NCI-H460 (cell line): ENCODE measurements around the gene HLA-DPB1. TPM values are rescaled to one million over a fixed set of nuclear protein-coding genes. Genes with fewer than 3 reads are reported as not detected.
"Not testable (repeated sequence)": the region's sequence is repeated elsewhere in the genome, so short reads cannot be mapped to it uniquely, and the experiment has no call there.

Source experiments
- DNase-seq: peaks from one replicate; pipeline ENCODE4 v3.0.0-alpha.2; 2016; ENCODE audit warnings: low read depth; ENCODE audit errors: extremely low read depth
- total RNA-seq: library from RNA; depleted of rRNA; stranded (reverse); fragments of >200 nt; shearing (Covaris generic); gene quantifications from 2 replicates; pipeline ENCODE4 v1.2.3, GENCODE V29; 2014

Gene HLA-DPB1
- total RNA-seq, 1 experiment from 2014 or later, result not detected

DNA sequence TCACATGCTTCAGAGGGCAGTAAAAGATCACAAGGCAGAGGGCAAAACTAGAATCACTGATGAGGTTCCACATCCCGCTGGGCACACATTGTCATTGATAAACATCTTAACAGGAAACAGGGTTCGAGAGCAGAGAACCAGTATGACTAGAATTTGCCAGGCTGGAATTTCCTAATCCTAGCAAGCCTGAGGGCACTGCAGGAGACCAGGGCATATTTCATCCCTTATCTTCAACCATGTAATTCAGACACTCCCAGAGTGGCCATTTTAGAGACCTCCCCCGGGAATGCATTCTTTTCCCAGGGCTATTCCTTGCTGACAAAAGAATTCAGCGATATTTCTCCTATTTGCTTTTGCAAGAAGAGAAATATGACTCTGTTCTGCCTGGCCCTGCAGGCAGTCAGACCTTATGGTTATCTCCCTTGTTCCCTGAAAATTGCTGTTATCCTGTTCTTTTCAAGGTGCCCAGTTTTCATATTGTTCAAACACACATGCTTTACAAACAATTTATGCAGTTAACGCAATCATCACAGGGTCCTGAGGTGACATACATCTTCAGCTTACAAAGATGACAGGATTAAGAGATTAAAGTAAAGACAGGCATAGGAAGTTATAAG lies 25.4 kb downstream of the HLA-DPB1 start:
- not testable (repeated sequence) for DNase-seq

DNA sequence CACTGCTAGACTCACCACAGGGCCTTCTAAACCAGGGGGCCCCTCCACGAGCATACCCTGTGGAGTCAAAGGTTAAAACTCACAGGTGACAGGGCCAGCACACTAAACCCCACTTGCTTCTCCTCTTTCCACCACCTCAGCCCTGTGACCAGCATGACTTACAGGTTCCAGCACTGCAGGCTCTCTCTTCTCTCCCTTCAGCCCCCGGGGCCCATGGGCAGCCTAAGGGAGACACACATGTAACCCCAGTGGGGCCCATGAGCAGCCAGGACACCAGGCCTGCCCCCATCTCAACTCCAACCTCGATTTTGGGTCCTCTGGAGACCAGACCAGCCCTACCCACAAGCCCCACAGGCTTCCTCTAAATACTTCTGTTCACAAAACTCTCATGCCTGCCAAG lies 28.0 kb downstream of the HLA-DPB1 start:
- no peak for DNase-seq

DNA sequence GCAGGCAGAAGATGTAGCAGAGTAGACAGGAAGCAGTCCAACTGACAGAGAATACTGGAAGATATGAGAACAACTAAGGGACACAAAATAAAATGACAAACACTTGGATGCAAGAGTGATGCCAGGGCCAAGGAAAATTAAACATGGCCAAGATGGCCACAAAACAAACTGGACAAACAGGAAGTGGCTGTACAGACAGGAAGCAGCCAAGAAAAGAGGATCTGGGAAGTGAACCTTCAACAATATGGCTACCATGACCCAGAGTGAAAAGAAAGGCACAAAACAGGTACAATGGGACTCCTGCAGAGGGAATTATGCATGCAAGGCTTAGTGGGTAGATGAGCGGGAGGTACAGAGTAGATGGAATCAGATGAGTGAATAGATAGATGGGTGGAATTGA lies 29.1 kb downstream of the HLA-DPB1 start:
- DNase-seq, result no peak

DNA sequence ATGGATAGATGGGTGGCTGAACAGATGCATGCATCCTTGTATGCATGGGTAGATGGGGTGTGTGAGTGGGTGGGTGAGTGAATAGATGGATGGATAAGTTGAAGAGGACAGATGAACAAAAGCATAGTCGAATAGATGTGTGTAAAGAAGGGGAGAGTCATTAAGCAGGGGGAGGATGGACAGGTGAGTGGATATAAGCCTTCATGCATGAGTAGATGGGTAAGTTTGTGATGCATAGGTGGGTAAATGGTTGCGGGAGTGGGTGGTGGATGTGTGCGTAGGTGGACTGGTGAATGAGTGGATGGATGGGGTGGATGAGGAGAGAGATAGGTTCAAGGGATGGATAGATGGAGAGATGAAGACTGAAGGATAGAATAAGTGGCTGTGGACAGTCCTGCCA lies 29.6 kb downstream of the HLA-DPB1 start:
- DNase-seq, result no peak

DNA sequence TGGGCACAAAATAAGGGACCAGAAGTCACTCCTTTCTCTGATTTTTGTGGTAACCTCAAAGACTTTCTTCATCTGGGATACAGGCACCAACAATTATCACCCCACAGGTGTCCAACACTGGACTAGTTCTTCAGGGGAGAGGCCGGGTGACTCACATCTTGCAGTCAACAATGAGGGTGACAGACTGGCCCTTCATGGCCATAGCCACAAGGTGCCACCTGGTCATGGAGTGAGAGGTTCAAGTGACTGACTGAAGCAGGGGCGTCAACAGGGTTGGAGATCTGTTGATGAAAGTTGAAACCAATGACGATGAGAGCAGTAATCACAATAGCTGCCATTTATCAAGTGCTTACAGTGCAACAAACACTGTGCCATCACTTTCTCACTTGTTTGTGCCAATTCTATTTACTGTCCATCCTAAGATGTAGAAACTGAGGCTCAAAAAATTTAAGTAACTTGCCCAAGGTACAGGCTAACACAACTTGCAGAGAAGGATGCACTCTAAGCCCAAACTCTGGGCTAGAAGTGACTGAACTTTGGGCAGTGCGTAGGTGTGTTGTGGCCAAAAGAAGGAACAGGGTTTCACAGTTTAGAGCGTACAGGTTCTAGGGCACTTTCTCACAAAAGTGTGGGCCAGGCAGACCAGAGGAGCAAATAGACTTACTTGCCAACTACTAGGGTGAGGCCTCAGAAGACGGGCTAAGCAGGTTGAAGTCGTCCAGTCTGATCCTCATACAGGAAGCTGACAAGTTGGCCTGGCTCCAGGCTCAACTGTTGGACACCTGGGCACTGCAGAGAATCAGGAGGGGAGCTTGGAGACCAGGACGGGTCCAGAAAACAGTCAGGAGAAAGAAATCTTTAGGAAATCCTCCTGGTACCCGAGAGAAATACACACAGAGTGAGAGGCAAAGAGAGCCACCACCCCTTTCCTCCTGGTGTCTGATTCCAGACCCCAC lies 30.4 kb downstream of the HLA-DPB1 start:
- DNase-seq, result no peak

DNA sequence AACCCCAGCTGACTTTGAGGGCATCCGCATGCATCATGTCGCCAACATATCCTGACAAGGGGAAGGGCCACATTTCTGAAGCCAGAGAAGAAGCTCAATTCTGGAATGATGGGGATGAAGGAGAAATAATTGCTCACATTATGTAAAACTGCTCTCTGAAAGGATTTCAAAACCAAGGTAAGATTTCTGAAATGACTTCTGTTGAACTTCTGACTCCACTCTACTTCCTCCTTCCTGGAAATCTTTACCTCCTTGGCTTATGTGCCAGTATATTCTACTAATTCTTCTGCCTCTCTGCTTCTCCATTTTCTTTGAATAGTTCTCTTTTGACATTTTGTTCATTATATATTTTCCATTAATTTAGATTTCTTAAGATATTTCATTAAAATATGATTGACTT lies 31.9 kb downstream of the HLA-DPB1 start:
- no peak for DNase-seq

DNA sequence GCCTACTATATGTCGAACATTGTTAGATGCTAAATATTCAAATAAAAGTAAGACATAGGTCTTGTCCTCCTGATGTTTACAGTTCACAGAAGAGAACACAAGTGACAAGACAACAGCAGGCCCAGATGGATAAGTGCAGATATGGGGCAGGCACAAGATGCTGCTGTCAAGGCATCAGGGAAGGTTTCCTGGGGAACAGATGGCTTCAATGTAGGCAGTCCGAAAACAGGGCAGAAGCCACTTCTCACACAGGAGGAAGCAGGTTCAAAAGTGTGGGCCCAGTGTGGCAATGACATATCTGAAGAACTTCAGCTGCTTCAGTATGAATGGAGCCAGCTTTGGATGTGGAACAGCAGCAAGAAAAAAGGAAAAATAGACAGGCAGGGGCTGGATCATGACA lies 32.5 kb downstream of the HLA-DPB1 start:
- no peak for DNase-seq

DNA sequence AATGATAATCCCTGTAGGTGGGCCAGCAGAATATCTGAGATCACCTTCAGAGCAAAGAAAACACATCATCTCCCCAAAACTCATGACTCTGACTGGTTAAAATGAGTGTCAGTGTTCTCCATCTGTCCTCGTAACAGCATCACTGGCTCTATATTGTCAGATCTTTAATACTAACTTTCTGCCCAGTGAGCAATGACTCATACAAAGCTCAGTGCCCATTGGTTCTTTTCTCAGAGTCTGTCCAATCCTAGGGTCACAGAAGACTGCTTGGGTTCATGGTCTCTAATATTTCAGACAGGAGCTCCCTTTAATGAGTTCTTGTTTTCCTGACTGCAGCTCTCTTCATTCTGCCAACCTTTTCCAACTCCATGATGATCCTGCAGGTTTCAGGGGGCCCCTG lies 36.4 kb downstream of the HLA-DPB1 start:
- DNase-seq, result peak; percentile 17

DNA sequence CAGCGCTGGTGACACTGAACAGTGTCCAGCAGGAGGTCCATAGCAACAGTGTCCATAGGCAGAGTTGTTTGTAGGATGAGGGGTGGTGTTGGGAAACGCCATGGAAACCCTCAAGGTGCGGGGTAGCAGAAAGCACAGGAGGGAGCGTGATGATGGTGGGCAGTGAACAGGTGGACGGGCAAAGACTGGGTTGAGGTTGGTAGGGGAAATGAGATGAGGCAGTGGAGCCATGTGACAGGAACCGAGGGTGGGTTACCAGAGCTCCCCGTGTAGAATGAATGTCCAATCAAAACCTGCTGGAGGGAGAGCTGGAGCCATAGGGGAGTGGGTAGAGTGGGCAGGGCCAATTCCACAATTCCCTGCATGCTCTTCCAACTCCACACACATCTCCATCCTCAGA lies 38.0 kb downstream of the HLA-DPB1 start:
- DNase-seq, result no peak

DNA sequence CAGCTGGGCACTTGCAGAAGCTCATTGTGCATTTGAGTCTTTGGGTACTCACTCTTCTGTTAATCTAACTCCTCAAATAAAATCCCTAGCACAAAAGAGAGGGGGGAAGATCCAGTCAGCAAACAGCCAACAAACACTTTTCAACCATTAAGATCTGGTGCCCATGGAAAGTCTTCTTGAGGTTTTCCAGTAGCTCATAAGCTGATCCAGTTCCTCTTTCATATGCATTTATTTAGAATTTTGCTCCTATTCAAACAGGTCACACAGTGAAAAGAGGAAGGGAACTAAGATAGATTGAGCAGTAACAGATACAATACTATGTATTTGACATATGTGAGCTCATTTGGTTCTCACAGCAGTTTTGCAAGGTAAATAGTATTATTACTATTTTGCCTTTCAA lies 38.6 kb downstream of the HLA-DPB1 start:
- DNase-seq, result no peak

DNA sequence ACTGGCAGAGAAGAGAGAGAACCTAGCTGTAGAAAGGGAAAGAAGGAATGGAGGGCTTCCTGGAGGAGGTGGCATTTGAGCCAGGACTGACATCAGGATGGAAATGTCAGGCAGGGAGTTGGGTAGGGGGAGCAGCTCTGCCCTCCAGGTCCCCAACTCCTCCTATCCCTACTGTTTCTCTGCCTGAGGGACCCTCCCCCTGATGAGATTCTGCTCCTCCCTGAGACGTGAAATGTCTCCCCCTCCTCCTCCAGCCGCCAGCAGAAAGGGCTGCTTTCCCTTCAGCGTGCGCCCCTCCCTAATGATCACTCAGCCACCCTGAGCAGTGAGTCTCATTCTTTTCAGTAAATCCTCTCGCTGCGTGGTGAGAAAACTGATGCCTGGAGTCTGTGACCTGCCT lies 40.6 kb downstream of the HLA-DPB1 start:
- DNase-seq, result no peak

DNA sequence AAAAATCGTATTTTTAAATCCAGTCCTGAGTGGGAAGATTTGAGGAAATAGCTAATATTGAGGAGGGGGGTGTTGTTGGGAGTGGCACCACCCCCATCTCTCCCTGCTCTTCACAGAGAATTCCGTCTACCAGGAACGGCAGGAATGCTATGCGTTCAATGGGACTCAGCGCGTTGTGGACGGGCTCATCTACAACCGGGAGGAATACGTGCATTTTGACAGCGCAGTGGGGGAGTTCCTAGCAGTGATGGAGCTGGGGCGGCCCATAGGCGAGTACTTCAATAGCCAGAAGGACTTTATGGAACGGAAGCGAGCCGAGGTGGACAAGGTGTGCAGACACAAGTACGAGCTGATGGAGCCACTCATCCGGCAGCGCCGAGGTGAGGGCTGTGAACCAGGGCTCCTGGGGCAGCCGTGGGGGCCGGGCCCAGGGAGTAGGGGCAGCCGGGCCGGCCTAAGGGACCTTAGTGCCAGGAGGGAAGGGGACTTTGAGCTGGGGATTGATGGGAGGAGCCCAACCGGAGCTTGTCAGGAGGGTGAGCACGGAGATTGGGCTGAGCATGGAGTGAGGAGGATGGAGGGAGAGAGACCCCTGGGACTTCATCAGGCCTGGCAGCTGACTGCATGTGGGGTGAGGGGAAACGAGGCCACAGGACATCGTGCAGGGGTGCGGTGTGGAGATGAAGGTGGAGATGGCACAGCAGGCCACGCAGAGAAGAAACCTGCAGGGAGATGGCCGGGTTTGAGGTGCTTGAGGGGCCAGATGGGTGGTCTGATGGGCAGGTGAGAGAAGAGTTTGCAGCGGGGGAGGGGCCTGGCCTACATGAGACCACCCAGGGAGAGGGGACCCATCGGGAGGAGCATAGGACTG lies 41.3 kb downstream of the HLA-DPB1 start:
- no peak for DNase-seq

DNA sequence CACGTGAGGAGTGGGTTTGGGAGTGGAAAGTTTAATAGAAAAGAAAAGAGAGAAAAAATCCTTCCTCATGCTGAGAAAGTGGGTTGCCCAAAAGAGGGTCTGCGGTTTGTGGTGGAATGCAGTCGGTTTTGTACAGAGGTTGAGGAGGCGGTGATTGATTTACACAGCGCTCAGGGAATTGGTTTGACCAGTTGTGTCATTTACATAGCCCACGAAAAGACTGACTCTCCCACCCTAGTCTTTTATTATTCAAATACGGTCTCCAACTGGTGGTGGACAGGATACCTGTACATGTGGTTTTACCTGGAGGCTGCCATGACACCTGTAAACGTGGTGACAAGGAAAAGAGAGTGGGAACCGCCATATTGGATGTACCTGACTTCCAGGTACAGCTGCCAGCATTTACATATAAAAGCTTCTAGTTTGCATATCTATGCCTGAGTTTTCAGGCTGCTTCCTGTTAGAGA lies 42.1 kb downstream of the HLA-DPB1 start:
- DNase-seq, result no peak

DNA sequence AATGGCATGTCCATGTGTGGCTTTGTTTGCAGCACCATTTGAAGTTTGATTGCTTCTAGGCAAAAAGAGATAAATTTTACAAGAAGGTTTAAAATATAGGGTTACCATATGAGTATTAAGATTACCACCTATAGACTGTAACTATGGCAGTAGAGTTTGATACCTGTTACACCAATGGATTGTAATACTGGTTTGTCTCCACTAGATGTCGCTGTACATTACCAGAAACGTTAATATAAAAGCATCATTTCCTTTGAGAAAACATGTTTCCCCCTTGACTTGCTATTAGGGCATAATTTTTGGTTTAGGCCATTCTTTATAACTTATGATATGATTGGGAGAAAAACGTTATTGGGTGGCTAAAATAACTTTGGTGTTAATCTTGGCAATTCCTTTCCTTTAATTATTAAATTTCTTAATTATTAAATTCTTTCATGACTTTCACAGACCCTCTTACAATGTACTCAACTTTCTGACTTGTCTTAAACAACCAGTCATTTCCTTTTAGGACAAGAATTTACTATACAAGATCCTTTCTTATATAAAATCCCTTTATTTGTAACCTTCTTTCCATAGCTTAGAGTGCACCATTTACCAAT lies 42.8 kb downstream of the HLA-DPB1 start:
- peak; percentile 43 for DNase-seq

DNA sequence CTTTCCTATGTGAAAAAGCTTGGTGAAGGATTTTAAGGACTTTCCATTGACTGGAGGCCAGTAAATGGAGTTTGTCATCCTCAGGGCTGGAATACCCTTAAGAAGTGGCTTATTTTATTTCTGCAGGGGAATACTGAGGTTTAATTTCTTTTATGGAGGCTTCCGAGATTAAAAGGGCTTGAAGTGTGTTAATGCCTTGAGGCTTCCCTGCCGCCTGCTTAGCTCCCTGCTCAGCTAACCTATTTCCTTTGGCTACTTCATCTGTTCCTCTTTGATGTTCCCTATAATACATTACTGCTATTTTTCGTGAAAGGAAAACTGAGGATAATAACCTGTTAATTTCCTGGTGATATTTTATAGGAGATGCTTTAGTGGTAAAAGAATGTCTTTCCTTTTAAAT lies 44.2 kb downstream of the HLA-DPB1 start:
- DNase-seq, result no peak

DNA sequence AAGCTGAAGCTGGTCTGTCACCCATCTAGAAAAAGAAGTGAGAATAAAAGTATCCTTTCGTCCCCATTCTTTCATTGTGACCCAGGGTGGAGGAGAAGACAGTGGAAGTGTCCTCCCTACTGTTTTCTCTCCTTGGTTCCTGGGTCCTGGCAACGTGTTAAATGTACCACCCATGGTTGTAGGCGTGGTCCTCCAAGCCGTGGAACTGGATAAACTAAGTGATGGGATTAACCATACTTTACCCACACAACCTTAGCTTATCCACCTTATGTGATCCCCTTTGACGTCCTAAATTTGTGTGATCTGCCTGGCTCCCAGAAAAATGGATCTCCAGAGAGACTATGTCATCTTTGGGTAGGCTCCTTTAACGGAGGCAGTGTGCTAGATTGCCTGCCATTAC lies 47.4 kb downstream of the HLA-DPB1 start:
- no peak for DNase-seq

DNA sequence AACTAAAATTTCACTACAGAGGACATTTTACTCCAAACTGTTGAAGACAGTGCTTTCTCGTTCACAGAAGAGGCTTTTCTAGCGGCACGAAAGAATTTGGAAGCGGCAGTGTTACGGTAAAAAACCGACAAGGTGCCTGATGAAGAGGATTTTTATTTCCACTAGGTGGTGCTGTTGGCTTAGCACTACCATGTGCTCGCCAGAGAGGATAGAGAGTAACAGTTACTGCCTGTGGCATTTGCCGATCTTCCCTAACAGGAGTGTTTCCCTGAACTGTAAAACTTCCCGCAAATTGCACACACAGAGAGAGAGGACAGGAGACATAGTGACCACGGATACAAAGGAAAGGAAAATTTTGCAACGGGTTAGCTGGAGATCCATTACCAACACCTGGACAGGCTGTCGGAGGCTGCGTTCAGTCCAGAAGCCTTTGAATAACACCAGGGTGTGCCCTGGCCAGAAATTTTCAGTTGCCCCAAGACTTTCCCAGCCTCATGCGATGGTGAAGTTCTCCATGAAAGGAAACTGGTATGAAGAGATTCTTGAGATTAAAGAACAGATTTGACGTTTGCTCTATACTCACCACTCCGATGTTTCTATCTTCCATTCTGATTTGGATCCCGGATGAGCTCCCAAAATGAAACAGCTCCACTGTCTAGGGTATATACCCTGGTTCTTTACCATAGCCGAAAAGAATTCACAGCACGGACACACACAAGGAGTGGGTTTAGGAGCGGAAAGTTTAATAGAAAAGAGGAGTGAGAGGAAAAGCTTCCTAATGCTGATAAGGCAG lies 48.1 kb downstream of the HLA-DPB1 start:
- DNase-seq, result peak; percentile 38

DNA sequence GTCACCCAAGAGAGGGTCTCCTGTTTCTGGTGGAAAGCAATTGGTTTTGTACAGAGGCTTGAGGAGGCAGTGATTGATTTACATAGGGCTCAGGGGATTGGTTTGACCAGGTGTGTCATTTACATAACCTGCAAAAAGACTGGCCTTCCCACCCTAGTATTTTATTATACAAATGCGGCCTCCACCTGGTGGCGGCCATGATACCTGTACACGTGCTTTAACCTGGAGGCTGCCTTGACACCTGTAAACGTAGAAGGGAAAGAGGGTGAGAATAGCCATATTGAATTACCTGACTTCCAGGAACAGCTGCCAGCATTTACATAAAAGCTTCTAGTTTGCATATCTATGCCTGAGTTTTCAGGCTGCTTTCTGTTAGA lies 48.7 kb downstream of the HLA-DPB1 start:
- DNase-seq, result no peak

DNA sequence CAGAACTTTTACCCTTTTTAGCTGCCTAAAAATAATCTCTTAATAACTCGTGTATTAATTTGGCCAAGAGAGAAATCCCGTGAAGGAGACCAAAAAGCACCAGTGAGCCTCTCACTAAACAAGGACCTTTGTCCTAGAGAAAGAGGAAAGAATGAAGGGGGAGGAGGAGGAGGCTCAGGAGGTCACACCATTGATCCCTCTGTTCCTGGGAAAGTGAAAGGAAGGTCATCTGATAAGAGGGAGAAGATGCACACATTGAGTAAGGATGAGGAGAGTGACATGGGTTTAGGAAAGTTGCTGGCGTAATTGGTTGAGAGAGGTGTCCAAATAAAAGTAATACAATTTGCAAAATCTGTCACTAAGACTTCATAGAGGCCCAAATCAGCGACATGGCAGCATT lies 49.2 kb downstream of the HLA-DPB1 start:
- DNase-seq, result no peak
